GM12891 (cell line): ENCODE data around the gene ZBTB20.

Experiments used
- POLR2A ChIP-seq: IDR thresholded peaks from 2 replicates; pipeline ENCODE4 v1.6.1; 2011; ENCODE audit warnings: low read depth, low read length, control low read depth
- POLR2AphosphoS5 ChIP-seq: IDR thresholded peaks from 2 replicates; pipeline ENCODE4 v1.6.1; 2011; ENCODE audit warnings: low read depth, low read length, control low read depth
- SPI1 ChIP-seq: IDR thresholded peaks from 2 replicates; pipeline ENCODE4 v1.6.1; 2011; ENCODE audit warnings: low read depth, low read length, control low read depth
- TAF1 ChIP-seq: IDR thresholded peaks from 2 replicates; pipeline ENCODE4 v1.6.1; 2011; ENCODE audit warnings: low read depth, low read length, control low read depth

DNA sequence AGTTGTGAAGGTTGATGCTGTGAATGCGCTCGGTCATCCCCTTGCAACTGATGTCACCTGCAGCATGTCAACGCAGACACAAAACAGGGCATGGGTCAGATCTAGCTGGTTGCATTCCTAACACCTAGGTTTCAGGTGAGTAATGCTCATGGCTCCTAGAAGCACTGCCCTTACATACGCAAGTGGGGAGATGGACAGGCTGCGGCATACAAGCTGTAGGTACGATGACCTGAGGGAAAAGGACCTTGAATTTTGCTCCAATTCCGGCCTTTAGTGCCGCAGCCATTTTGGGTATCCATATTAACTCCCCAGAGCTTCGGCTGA lies 795.3 kb downstream of the ZBTB20 start:
- TF ChIP-seq POLR2AphosphoS5 (no peak), POLR2A (no peak), TAF1 (no peak), SPI1 (no peak)
